ENCODE data around the gene ETV4. TPM values are rescaled to one million over a fixed set of nuclear protein-coding genes. Genes with fewer than 3 reads are reported as not detected.
"Not testable (repeated sequence)": the region's sequence is repeated elsewhere in the genome, so short reads cannot be mapped to it uniquely, and the experiment has no call there.

The ETV4 gene
- total and polyA plus RNA-seq, 4 donors = 2.7 to 27.2 (median 13.9) TPM

- Histone ChIP-seq H3K4me3 (ENCODE audit: low read depth, low read length) (no peak overlapping the region), H3K9me3 (ENCODE audit: control insufficient read depth, insufficient read depth, low read length) (no peaks in the 10 kb centered on the region), H3K27ac (ENCODE audit: low read depth, low read length) (no peak overlapping the region), H3K4me1 (ENCODE audit: control insufficient read depth, insufficient read depth, low read length) (no peaks in the 10 kb centered on the region), H3K36me3 (ENCODE audit: control insufficient read depth, insufficient read depth, low read length) (peaks cover 38% of the 10 kb centered on the region), H3K27me3 (ENCODE audit: control insufficient read depth, insufficient read depth, low read length) (no peaks in the 10 kb centered on the region)
- 83% methylated on average over 3 of the region's 8 CpGs for WGBS (ENCODE audit: insufficient coverage)
- DNase-seq (ENCODE audit: low read depth in 4 of 6, low spot score in 6 of 6) = peak in 1 of 6 donors; percentile 80
Measured at GRCh38 chr17:43517615-43518386, 28.3 kb downstream of the ETV4 start.

DNA sequence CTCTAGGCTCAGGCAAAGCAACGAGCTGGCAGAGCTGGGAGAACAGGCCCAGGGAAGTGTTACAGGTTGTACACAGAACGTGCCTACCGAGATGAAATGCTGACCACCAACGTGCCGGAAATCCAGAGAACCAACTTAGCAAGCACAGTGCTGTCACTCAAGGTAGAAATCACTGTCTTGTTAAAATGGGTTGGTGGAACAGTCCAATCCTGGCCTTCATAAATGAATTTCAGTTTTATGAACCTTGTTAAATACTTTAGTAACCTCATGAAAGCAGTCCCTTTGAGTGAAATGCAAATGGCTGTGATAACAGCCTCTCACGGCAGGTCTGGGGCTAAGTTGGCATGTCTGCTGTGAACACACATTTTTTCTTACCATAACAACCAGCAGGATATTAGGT lies 29.0 kb downstream of the ETV4 start:
- no peaks in the 10 kb centered on the region for H3K9me3 ChIP-seq (ENCODE audit: control insufficient read depth, insufficient read depth, low read length)
- H3K4me3 ChIP-seq (ENCODE audit: low read depth, low read length) = no peak overlapping the region
- peaks cover 35% of the 10 kb centered on the region for H3K36me3 ChIP-seq (ENCODE audit: control insufficient read depth, insufficient read depth, low read length)
- peak in 1 of 6 donors; percentile 83 for DNase-seq (ENCODE audit: low read depth in 4 of 6, low spot score in 6 of 6)
- no peaks in the 10 kb centered on the region for H3K4me1 ChIP-seq (ENCODE audit: control insufficient read depth, insufficient read depth, low read length)
- no peaks in the 10 kb centered on the region for H3K27me3 ChIP-seq (ENCODE audit: control insufficient read depth, insufficient read depth, low read length)
- 49% methylated on average over 5 of the region's 6 CpGs for WGBS (ENCODE audit: insufficient coverage)
- H3K27ac ChIP-seq (ENCODE audit: low read depth, low read length) = no peak overlapping the region

DNA sequence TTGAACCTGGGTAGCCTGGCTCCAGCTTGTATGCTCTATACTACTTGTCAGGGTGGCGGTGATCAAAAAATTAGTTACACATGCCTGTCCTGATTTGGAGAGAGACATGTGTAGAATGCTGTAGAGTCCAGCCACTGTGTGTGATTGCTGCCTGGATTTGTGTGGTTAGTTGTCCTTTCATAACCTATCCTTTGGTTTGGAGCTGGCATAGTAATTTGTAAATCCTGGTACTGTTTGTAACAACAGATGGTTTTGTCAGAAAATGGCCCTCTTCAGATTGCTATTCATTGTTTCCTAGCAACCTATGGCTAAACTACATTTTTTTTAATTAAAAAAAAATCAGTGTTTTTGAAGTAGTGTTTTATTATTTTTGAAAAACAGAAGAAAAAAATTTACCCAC lies 30.5 kb downstream of the ETV4 start:
- Histone ChIP-seq H3K36me3 (ENCODE audit: control insufficient read depth, insufficient read depth, low read length) (peaks cover 29% of the 10 kb centered on the region), H3K9me3 (ENCODE audit: control insufficient read depth, insufficient read depth, low read length) (no peaks in the 10 kb centered on the region), H3K4me3 (ENCODE audit: low read depth, low read length) (no peak overlapping the region), H3K27ac (ENCODE audit: low read depth, low read length) (no peak overlapping the region), H3K27me3 (ENCODE audit: control insufficient read depth, insufficient read depth, low read length) (no peaks in the 10 kb centered on the region), H3K4me1 (ENCODE audit: control insufficient read depth, insufficient read depth, low read length) (no peaks in the 10 kb centered on the region)
- no CpG with 5 or more reads among the region's 1 CpG for WGBS (ENCODE audit: insufficient coverage)
- peak in 1 of 6 donors; percentile 59 for DNase-seq (ENCODE audit: low read depth in 4 of 6, low spot score in 6 of 6)

- not testable (repeated sequence) for H3K4me1 ChIP-seq (ENCODE audit: control insufficient read depth, insufficient read depth, low read length); DNase-seq (ENCODE audit: low read depth in 4 of 6, low spot score in 6 of 6); H3K9me3 ChIP-seq (ENCODE audit: control insufficient read depth, insufficient read depth, low read length); H3K27me3 ChIP-seq (ENCODE audit: control insufficient read depth, insufficient read depth, low read length); H3K27ac ChIP-seq (ENCODE audit: low read depth, low read length); H3K4me3 ChIP-seq (ENCODE audit: low read depth, low read length)
- 95% methylated on average over 2 of the region's 3 CpGs for WGBS (ENCODE audit: insufficient coverage)
- H3K36me3 ChIP-seq (ENCODE audit: control insufficient read depth, insufficient read depth, low read length) = peaks cover 45% of the 10 kb centered on the region
Measured at GRCh38 chr17:43511199-43511598, 34.9 kb downstream of the ETV4 start.

DNA sequence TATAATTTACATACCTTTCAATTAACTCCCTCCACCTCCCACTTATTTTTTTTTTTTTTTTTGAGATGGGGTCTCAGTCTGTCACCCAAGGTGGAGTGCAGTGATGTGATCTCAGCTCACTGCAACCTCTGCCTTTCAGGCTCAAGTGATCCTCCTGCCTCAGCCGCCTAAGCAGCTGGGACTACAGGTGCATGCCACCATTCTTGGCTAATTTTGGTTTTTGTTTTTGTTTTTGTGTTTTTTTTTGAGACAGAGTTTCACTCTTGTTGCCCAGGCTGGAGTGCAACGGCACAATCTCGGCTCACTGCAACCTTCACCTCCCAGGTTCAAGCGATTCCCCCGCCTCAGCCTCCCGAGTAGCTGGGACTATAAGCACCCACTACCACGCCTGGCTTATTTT lies 36.7 kb downstream of the ETV4 start:
- not testable (repeated sequence) for DNase-seq (ENCODE audit: low read depth in 4 of 6, low spot score in 6 of 6); H3K9me3 ChIP-seq (ENCODE audit: control insufficient read depth, insufficient read depth, low read length); H3K4me1 ChIP-seq (ENCODE audit: control insufficient read depth, insufficient read depth, low read length); H3K4me3 ChIP-seq (ENCODE audit: low read depth, low read length); H3K27me3 ChIP-seq (ENCODE audit: control insufficient read depth, insufficient read depth, low read length); H3K27ac ChIP-seq (ENCODE audit: low read depth, low read length)
- H3K36me3 ChIP-seq (ENCODE audit: control insufficient read depth, insufficient read depth, low read length) = peaks cover 53% of the 10 kb centered on the region
- 100% methylated on average over 1 of the region's 7 CpGs for WGBS (ENCODE audit: insufficient coverage)

DNA sequence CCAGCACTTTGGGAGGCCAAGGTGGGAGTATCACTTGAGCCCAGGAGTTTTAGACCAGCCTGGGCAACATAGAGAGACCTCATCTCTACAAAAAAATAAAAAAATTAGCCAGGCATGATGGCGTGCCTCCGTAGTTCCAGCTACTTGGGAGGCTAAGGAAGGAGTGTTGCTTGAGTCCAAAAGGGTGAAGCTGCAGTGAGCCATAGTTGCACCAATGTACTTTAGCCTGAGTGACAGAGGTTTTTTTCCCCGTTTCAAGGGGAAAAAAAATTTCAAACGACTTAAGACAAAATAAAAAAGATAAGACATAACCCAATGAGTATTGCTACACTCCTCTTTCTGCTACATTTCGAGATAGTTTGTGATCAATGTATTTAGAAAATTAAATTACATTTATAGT lies 55.5 kb downstream of the ETV4 start:
- H3K27ac ChIP-seq (ENCODE audit: low read depth, low read length) = no peak overlapping the region
- H3K27me3 ChIP-seq (ENCODE audit: control insufficient read depth, insufficient read depth, low read length) = no peaks in the 10 kb centered on the region
- H3K36me3 ChIP-seq (ENCODE audit: control insufficient read depth, insufficient read depth, low read length) = peaks cover 36% of the 10 kb centered on the region
- no peaks in the 10 kb centered on the region for H3K4me1 ChIP-seq (ENCODE audit: control insufficient read depth, insufficient read depth, low read length)
- no peak for DNase-seq (ENCODE audit: low read depth in 4 of 6, low spot score in 6 of 6)
- no peaks in the 10 kb centered on the region for H3K9me3 ChIP-seq (ENCODE audit: control insufficient read depth, insufficient read depth, low read length)
- no peak overlapping the region for H3K4me3 ChIP-seq (ENCODE audit: low read depth, low read length)
- 100% methylated on average over 2 of the region's 5 CpGs for WGBS (ENCODE audit: insufficient coverage)

GRCh38 chr17:43483674-43484551 lies 62.2 kb downstream of the ETV4 start, which contains the start of gene DHX8:
TSS of gene DHX8 (plus strand) at chr17:43483975. CDS start at chr17:43484038, 63 bp downstream.
- Histone ChIP-seq H3K36me3 (ENCODE audit: control insufficient read depth, insufficient read depth, low read length) (no peaks in the 10 kb centered on the region), H3K9me3 (ENCODE audit: control insufficient read depth, insufficient read depth, low read length) (no peaks in the 10 kb centered on the region), H3K4me3 (ENCODE audit: low read depth, low read length) (peak within 1 kb of the TSS; percentile 94), H3K4me1 (ENCODE audit: control insufficient read depth, insufficient read depth, low read length) (peaks cover 12% of the 10 kb centered on the region), H3K27ac (ENCODE audit: low read depth, low read length) (peak within 1 kb of the TSS; percentile 91), H3K27me3 (ENCODE audit: control insufficient read depth, insufficient read depth, low read length) (no peaks in the 10 kb centered on the region)
- under 1% methylated on average over 47 of the region's 51 CpGs for WGBS (ENCODE audit: insufficient coverage)
- DNase-seq (ENCODE audit: low read depth in 4 of 6, low spot score in 6 of 6) = peak; percentile 96 to 100 (median 98)

DNA sequence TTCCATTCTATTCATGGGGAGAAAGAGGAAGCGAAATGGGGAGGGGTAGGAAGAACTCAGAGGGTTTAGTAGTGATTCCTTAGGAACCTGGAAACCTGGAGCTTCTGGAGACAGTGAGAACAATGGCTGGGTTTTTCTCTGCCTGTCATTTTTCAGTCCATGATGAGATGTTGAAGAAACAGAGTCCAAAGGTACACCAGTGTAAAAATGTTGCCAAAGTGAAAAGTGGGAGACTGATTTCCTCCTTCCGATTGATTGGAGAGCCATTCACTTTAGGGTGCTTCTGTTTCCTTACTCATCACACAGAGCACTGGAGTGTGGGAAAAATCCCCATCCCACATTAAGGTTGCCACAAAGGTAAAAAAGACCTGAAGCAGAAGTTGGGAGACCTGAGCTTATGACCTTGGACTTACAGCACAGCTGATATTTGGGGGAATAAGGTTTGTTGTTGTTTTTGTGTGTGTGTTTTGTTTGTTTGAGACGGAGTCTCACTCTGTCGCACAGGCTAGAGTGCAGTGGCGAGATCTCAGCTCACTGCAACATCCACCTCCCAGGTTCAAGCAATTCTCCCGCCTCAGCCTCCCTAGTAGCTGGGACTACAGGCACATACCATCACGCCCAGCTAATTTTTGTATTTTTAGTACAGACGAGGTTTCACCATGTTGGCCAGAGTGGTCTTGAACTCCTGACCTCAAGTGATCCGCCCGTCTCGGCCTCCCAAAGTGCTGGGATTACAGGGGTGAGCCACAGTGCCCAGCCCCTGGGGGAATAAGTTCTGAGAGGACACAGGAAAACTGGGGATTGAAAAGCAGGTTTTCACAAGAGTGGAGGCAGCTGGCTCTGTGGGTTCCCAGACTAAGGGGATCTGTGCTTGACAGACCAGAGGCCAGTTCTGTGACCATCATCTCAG lies 63.8 kb downstream of the ETV4 start:
- H3K4me3 ChIP-seq (ENCODE audit: low read depth, low read length) = no peak overlapping the region
- H3K36me3 ChIP-seq (ENCODE audit: control insufficient read depth, insufficient read depth, low read length) = no peaks in the 10 kb centered on the region
- no peak overlapping the region for H3K27ac ChIP-seq (ENCODE audit: low read depth, low read length)
- H3K4me1 ChIP-seq (ENCODE audit: control insufficient read depth, insufficient read depth, low read length) = peaks cover 12% of the 10 kb centered on the region
- no peaks in the 10 kb centered on the region for H3K9me3 ChIP-seq (ENCODE audit: control insufficient read depth, insufficient read depth, low read length)
- DNase-seq (ENCODE audit: low read depth in 4 of 6, low spot score in 6 of 6) = no peak
- WGBS (ENCODE audit: insufficient coverage) = 95% methylated on average over 8 of the region's 11 CpGs
- no peaks in the 10 kb centered on the region for H3K27me3 ChIP-seq (ENCODE audit: control insufficient read depth, insufficient read depth, low read length)

GRCh38 chr17:43479948-43480347 lies 66.2 kb downstream of the ETV4 start:
- Histone ChIP-seq H3K27ac (ENCODE audit: low read depth, low read length) (no peak overlapping the region), H3K36me3 (ENCODE audit: control insufficient read depth, insufficient read depth, low read length) (no peaks in the 10 kb centered on the region), H3K4me3 (ENCODE audit: low read depth, low read length) (no peak overlapping the region), H3K27me3 (ENCODE audit: control insufficient read depth, insufficient read depth, low read length) (no peaks in the 10 kb centered on the region), H3K9me3 (ENCODE audit: control insufficient read depth, insufficient read depth, low read length) (no peaks in the 10 kb centered on the region), H3K4me1 (ENCODE audit: control insufficient read depth, insufficient read depth, low read length) (peaks cover 12% of the 10 kb centered on the region)
- WGBS (ENCODE audit: insufficient coverage) = 100% methylated on average over 1 of the region's 3 CpGs
- DNase-seq (ENCODE audit: low read depth in 4 of 6, low spot score in 6 of 6) = no peak
